GM18519 (cell line): ENCODE data around the gene FAM72C.
"Not testable (repeated sequence)": the region's sequence is repeated elsewhere in the genome, so short reads cannot be mapped to it uniquely, and the experiment has no call there.

Experiments
- ATAC-seq: cut with Tn5 transposase; IDR thresholded peaks from one replicate; pipeline ENCODE4 v1.9.1; 2021; ENCODE audit warnings: mild to moderate bottlenecking, moderate library complexity; ENCODE audit not compliant: unreplicated experiment, low FRiP score

The FAM72C gene

DNA sequence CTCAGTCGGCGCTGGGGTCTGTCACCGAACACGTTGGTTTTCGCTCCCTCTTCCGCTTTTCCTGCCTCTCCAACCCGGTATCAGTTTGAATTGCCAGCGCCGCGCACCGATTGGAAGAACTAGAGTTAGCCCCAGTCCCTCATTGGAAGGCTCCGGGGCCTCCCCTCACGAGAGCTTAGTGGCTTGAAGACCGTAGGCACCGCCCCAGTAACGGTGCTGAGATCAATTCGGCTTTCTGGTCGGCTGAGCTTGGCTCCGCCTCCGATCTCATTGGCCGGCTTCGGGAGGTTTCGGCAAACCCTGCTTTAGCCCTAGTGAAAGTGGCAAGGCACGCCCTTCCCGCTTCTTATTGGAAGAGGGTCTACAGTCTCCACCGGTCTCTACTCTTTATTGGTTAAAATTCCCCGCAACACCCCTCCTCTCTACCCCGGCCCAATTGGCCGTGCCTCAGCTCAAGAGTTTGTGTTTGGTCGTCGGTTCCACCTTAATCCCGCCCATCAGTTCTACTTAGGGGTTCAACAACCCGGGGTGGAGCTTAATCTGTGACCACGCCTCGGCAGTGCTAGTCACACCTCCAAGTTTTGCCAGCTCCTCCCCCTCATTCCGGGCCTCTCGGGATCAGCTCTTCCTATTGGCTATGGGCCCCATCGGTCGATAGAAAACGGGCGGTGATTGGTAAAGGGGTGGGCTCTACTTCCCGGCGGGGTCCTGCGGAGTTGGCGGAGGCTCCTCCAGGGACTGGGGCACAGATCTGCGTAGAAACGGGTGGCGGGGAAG, at the start of gene FAM72C:
Gene FAM72C, minus strand, starts transcription at position 63 of the 777 bp plus-strand sequence. CDS start 845 bp downstream, outside the sequence.
- peak; percentile 84 for ATAC-seq

DNA sequence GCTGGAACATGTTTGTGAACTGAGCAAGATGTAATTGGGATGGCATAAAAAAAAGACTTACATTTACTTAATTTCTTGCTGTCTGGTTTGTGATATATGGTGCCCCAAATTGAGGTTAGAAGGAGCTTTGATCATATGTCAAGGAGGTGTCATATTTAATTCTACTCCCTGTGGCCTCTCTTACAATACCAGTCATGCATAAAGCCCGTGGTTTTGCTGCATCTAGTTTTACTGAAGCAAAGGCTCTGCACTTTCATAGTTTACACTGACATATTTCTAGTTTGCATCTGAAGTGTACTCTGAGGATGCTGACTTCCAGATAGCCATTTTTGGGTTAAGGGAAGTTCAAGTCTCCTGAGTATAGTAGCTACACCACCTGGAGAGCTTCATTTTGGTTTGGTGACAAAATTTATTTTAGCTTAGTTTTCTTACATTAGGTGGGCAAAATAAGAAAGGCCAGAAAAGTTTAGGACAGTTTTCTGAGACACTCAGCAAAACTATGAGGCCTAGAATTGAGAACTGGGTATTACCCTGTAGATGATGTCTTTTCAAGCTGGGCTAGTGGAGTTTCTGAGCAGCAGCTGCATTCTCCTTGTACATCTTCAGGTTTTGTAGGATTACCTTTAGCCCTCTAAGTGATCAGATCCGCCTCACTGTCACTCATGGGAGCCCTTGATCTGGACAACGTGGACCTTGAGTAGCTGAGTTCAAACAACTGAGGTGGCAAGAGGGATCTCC, 48.4 kb upstream of the FAM72C start:
- ATAC-seq = peak; percentile 42

DNA sequence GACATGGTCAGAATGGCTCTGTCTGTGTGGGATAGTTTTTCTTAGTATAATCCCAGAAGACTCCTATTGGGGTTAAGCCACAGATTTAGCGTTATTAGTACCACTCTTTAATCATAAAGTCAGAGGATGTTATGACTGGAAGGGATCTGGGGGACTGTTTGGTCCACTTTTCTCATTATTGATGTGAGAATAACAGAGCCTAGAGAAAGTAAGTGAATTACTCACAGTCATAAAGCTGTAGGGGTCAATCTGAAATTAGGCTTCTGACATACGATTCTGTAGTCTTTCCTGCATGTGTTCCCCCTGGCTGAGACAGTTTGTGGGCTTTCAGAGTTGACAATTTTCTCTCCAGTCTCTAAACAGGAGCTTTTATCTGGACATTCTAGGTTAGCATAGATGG, 47.3 kb upstream of the FAM72C start:
- ATAC-seq = not testable (repeated sequence)

DNA sequence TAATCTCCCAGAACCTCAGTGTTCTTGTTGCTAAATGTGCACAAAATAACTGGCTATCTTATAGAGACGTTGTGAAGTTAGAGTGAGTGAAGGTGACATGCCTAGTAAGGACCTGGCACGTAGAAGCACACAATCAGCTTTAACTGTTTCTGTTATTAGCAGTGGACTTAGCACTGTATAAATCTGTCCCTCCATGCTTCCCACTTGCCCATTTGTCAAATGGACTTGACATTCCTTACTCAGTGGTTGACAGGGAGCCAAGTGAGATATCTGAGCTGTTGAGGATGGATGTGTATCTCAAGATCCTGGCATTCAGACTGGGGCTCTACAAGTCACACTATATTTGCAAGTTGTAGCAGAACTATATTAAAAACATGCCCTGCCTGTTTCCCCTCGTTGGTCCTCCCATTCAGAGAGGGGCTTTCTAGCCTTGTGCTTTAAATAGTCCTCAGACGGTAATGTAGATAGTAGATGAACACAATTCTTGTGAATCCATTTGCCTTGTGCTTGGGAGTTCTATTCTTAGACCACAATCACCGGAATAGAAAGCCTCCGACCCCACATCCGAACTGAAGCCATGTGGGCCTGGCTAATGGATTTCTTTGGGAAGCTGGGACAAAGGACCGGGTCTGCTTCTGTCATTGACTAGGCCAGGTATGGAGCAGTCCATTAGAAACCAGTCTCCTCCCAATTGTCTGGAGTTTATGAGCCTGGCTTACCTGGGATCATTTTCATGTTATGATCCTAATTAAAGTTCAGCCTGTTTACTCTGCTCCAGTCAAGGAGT, 43.6 kb upstream of the FAM72C start:
- not testable (repeated sequence) for ATAC-seq

DNA sequence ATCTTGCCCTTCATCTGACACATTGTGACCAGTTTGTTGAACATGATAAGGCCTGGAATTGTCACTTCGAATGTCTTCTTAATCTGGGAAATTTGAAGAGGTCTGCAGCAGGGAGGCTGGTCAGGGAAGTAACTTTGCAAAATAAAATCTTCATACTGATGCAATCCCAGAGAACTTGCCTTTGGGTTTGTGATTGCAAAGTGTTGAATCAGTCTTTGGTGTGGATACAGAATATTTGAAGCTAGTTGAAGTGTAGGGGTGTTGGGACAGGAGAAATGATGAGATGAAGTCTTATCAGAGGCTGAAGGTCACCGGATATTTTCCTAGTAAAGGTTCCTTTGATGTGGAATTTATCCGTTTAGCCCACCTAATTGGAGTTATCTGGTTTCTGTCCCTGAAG, 42.7 kb upstream of the FAM72C start:
- not testable (repeated sequence) for ATAC-seq

- ATAC-seq = not testable (repeated sequence)
These were observed 42.3 kb upstream of the FAM72C start for GRCh38 chr1:144014121-144014520.

GRCh38 chr1:144012168-144012733, 40.5 kb upstream of the FAM72C start:
- ATAC-seq = peak; percentile 96

DNA sequence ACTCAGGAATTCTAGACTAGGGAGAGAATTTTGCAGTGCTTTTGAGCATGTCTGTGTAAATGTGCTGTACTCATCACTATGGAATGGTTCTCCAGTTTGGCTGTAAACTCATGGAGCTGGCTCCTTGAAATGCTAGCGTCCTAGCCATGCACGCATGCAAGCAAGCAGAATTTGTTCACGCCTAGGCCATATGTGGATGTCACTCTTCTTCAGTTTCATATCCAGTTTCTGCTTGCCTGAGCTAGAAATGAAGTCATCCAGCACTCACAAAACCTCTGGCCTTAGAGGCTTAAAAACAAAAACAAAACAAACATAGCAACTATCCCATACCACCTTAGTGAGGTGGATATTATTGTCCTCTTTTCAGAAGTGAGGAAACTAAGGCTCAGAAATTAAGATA, 37.6 kb upstream of the FAM72C start:
- ATAC-seq = not testable (repeated sequence)

DNA sequence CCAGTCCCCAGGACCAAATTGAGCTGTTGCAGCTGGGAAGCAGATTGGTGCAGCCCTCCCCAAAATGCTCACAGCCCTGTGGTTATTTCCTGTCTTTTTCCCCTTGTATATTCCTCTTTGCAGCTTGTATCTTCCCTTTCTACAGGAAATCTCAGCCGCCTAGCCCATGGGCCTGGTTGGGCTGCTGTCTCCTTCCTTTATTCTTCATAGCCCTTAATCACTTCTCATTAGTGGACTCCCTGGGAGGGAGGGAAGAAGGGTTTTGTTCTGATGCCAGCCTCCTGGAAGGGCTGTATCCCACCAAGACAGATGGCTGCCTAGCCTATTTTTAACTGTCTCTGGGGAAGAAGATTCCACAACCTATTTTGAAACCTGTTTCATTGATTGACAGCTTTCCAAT, 32.5 kb upstream of the FAM72C start:
- not testable (repeated sequence) for ATAC-seq

DNA sequence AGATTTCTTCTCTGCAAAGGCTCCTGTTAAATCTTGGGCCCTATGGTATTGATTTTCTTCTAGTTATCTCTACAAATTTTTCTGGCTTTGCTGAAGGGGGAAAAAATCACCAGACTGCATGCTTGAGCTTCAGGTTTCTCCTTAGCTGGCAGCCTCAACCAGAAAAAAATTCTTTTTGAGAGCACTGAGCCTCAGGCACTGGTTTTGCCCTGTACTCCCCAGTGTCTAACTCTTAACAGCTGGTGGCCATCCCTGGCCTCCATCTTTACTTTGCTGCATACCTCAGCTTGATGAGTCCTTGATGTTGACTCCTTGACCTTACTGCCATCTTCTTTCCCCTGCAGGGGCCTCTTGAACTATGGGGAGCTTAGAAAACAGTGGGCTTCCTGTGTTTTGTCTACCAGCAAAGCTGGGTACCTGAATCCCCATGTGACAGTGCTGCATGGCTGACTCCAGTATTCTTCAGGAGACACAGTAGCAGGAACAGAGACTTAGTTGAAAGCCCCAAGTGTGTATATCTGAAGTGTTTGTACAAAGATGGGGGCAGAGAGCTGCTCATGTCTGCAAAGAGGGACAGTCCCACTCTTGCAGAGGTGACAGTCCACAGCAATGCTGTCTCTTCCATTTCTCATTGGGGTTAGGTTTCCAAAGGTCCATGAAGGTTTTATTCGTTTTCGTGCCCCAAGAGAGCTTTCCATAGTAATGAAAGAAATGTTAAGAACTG, 31.7 kb upstream of the FAM72C start:
- not testable (repeated sequence) for ATAC-seq

- not testable (repeated sequence) for ATAC-seq
These were observed 30.5 kb upstream of the FAM72C start for GRCh38 chr1:144002141-144002881.

DNA sequence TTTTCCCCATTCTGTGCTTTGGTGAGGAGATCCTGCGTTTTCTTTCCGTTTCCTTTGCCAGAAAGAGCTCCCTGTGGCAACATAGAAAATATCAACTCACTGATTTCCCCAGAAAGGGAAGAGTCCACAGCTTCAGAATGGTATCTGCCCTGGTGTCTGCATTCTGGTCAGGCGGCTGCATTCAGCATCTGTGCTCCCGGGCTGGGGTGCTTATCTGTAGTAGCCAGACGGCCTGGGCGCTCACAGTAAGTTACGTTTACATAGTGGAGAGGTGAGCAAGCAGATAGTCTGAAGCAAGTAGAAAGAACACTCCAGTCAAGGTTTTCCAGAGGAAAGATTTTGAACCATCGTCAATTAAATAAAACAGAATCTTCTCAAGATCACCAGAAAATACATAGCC, 29.3 kb upstream of the FAM72C start:
- ATAC-seq = not testable (repeated sequence)

DNA sequence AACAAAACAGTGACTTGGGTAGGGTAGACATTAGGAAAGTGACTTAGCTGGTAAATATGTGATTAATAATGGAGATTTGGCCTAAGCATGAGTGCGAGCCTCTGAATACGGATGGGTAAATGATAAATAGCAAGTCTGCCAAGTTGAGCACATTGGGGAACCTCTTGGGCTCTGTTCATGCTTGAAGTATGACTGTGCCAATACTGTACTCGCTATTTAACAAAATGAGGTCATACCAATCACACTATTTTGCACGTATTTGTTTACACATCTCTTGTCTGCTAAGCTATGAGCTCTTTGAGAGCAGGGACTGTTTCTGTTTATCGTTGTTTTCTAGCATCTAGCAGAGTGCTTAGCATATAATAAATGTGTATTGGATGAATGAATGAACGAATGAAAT, 24.2 kb upstream of the FAM72C start:
- ATAC-seq = not testable (repeated sequence)

DNA sequence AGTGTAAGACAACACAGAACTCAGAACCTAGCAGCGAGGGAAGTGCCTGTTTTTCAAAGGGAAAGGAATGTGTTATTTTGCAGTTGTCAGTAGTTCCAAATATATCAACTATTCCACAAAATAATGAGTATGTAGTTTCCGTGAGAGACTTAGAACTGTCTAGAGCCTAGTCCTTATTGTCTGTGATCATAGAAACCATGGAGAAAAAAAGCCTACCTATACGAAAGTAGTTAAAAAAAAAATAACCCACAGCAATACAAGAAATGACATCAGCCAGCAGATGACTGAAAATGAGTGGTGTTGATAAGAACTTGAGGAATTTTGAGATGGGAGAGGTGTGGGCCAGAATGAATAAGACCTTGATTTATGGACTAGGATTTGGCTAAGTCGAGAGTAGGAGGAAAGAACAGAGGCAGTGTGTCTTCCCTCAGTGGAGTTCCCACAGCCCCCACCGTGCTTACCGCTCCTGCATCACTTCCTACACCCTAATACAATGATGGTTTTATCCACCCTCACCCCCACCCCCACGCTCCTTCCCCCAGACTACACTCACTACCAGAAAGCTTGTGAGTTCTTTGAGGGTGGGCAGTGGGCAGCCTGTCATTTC, 21.6 kb upstream of the FAM72C start:
- not testable (repeated sequence) for ATAC-seq

GRCh38 chr1:143990699-143991098, 18.9 kb upstream of the FAM72C start:
- not testable (repeated sequence) for ATAC-seq

- ATAC-seq = not testable (repeated sequence)
These were observed 17.9 kb upstream of the FAM72C start for GRCh38 chr1:143989719-143990118.

- not testable (repeated sequence) for ATAC-seq
These were observed 17.6 kb upstream of the FAM72C start for GRCh38 chr1:143989427-143989712.

GRCh38 chr1:143988602-143989426, 17.0 kb upstream of the FAM72C start:
- not testable (repeated sequence) for ATAC-seq
